ENCODE measurements around the gene ICAM2.

DNA sequence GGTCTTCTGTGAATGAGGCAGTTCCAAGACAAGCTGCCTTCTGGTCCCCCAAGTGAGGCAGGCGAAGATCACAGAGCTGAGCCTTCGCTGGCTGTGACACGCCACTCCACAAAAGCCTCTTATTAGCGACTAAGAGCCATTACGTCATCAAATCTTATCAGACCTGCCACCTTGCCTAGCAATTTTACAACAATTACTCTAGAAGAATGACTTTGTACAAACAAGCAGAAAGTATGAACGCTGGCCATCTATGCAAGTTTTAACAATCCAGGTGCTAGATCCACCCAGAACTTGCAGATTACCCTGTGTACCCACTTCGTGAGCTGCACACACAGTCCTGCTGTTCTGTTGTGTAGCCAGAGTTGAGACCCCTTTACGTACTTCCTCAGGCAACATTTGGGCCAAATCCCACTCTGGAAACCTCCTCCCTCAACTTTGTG, 3.8 kb upstream of the ICAM2 start:
- TF ChIP-seq, protein P1, sequence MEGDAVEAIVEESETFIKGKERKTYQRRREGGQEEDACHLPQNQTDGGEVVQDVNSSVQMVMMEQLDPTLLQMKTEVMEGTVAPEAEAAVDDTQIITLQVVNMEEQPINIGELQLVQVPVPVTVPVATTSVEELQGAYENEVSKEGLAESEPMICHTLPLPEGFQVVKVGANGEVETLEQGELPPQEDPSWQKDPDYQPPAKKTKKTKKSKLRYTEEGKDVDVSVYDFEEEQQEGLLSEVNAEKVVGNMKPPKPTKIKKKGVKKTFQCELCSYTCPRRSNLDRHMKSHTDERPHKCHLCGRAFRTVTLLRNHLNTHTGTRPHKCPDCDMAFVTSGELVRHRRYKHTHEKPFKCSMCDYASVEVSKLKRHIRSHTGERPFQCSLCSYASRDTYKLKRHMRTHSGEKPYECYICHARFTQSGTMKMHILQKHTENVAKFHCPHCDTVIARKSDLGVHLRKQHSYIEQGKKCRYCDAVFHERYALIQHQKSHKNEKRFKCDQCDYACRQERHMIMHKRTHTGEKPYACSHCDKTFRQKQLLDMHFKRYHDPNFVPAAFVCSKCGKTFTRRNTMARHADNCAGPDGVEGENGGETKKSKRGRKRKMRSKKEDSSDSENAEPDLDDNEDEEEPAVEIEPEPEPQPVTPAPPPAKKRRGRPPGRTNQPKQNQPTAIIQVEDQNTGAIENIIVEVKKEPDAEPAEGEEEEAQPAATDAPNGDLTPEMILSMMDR (IDR thresholded peaks at IDR 0.05), result no peak
- TF ChIP-seq POLR2A (IDR thresholded peaks at IDR 0.05) (no peak), EP300 (IDR thresholded peaks at IDR 0.05; ENCODE audit: low read depth) (no peak)
